B cell (primary cell): ENCODE measurements around the gene ITPR1. TPM values are rescaled to one million over a fixed set of nuclear protein-coding genes. Genes with fewer than 3 reads are reported as not detected.

Experiments
- ATAC-seq: fragments of 200-7000 bp; cut with Tn5 transposase; one replicate; pipeline ENCODE4 v1.10.0; 2021; ENCODE audit warnings: low read depth, mild to moderate bottlenecking, moderate number of reproducible peaks, moderate library complexity
- CTCF ChIA-PET: fragments of 350-600 bp; sonication (Branson Sonifier 250); formaldehyde crosslinking; loops from one replicate; lab custom pipeline; 2021; ENCODE audit warnings: antibody characterized with exemption, inconsistent platforms; lab: Charles Lee
- POLR2A ChIA-PET: fragments of 350-600 bp; sonication (Branson Sonifier 250); formaldehyde crosslinking; loops from one replicate; lab custom pipeline; 2021; ENCODE audit warnings: antibody characterized with exemption; lab: Charles Lee
- DNase-seq: peaks from one replicate; pipeline ENCODE4 v3.0.0; 2013
- H2AFZ ChIP-seq: 2 replicates; pipeline ENCODE4 v1.6.1; 2012; ENCODE audit warnings: mild to moderate bottlenecking, low read depth, low read length; ENCODE audit not compliant: insufficient read depth, poor library complexity, severe bottlenecking
- H3K27ac ChIP-seq, 2 donors: 1 replicate in 1 of 2; 2 replicates in 1 of 2; pipeline ENCODE4 v1.5.1; 2012 to 2013; ENCODE audit warnings: low read length in 2 of 2, mild to moderate bottlenecking in 2 of 2, moderate library complexity in 1 of 2
- H3K27me3 ChIP-seq, 4 experiments: fragments of 200-600 bp in 1 of 4; sonication (generic) in 1 of 4; replicated peaks in 1 of 4; 1 replicate in 2 of 4; 2 replicates in 2 of 4; pipeline versions ENCODE4 v1.6.1 to v1.7.0; 2013 to 2016; ENCODE audit warnings: low read length in 3 of 4, mild to moderate bottlenecking in 2 of 4, mixed read lengths in 1 of 4, moderate library complexity in 1 of 4; ENCODE audit not compliant: insufficient read depth in 4 of 4, control insufficient read depth in 3 of 4; ENCODE audit errors: control extremely low read depth in 1 of 4
- H3K36me3 ChIP-seq, 2 experiments: replicated peaks in 1 of 2; 1 replicate in 1 of 2; 2 replicates in 1 of 2; pipeline versions ENCODE4 v1.6.1 to v1.7.1; 2013; ENCODE audit warnings: low read length in 1 of 2; ENCODE audit not compliant: insufficient read depth in 2 of 2, control insufficient read depth in 1 of 2; ENCODE audit errors: control extremely low read depth in 1 of 2, extremely low read depth in 1 of 2
- H3K4me1 ChIP-seq, 2 donors: fragments of 200-600 bp in 1 of 2; sonication (generic) in 1 of 2; 1 replicate in 1 of 2; 2 replicates in 1 of 2; pipeline versions ENCODE4 v1.5.1 to v1.6.1; 2013 to 2017; ENCODE audit warnings: low read length in 2 of 2; ENCODE audit not compliant: control insufficient read depth in 2 of 2, insufficient read depth in 2 of 2
- H3K4me2 ChIP-seq: replicated peaks from 2 replicates; pipeline ENCODE3; 2012; ENCODE audit warnings: mild to moderate bottlenecking, low read depth, low read length; ENCODE audit not compliant: poor library complexity, severe bottlenecking
- H3K4me3 ChIP-seq, 5 experiments: fragments of 200-600 bp in 1 of 5; sonication (generic) in 1 of 5; 1 replicate in 3 of 5; 2 replicates in 2 of 5; pipeline versions ENCODE4 v1.5.1 to v1.7.0; 2011 to 2016; ENCODE audit warnings: low read length in 4 of 5, mild to moderate bottlenecking in 4 of 5, low read depth in 2 of 5, control low read depth in 1 of 5, moderate library complexity in 1 of 5; ENCODE audit not compliant: insufficient read depth in 1 of 5; ENCODE audit errors: control extremely low read depth in 1 of 5, extremely low read depth in 1 of 5
- H3K79me2 ChIP-seq: fragments of 200-600 bp; sonication (generic); one replicate; pipeline ENCODE4 v1.6.0; 2016; ENCODE audit warnings: low read length; ENCODE audit not compliant: control insufficient read depth, insufficient read depth
- H3K9ac ChIP-seq: fragments of 200-600 bp; sonication (generic); 2 replicates; pipeline ENCODE4 v1.6.1; 2017; ENCODE audit warnings: mild to moderate bottlenecking, low read length, moderate library complexity
- H3K9me3 ChIP-seq, 3 donors: one replicate each; pipeline versions ENCODE4 v1.6.1 to v1.7.1; 2013; ENCODE audit warnings: low read length in 2 of 3; ENCODE audit not compliant: control insufficient read depth in 2 of 3, insufficient read depth in 1 of 3; ENCODE audit errors: control extremely low read depth in 1 of 3
- H4K20me1 ChIP-seq: 2 replicates; pipeline ENCODE4 v1.6.0; 2012; ENCODE audit warnings: mild to moderate bottlenecking, low read length; ENCODE audit not compliant: insufficient read depth, control insufficient read depth, poor library complexity, severe bottlenecking
- H3K27ac Mint-ChIP-seq: one replicate; pipeline ENCODE4 v1.8.0; 2021; ENCODE audit warnings: mixed read lengths
- H3K27me3 Mint-ChIP-seq: one replicate; pipeline ENCODE4 v1.8.0; 2021; ENCODE audit warnings: mixed read lengths
- H3K4me1 Mint-ChIP-seq: one replicate; pipeline ENCODE4 v1.8.0; 2021; ENCODE audit warnings: mixed read lengths
- H3K4me3 Mint-ChIP-seq: one replicate; pipeline ENCODE4 v1.8.0; 2021; ENCODE audit warnings: mixed read lengths
- H3K9me3 Mint-ChIP-seq: one replicate; pipeline ENCODE4 v1.8.0; 2022; ENCODE audit warnings: mixed read lengths; ENCODE audit not compliant: insufficient read depth
- EZH2 ChIP-seq: IDR thresholded peaks from 2 replicates; pipeline ENCODE4 v1.6.1; 2012; ENCODE audit warnings: borderline replicate concordance, low read depth, mild to moderate bottlenecking, moderate library complexity, low read length; ENCODE audit not compliant: insufficient read depth, poor library complexity, severe bottlenecking
- WGBS: methylation state at CpG from one replicate; pipeline ENCODE4 v1.1.5; 2013; ENCODE audit warnings: missing lambda C conversion rate; ENCODE audit not compliant: insufficient coverage; 5-methylcytosine and 5-hydroxymethylcytosine counted together
- intact Hi-C: fragments of 100-400 bp; cut with micrococcal nuclease; formaldehyde crosslinking; loops from one replicate; pipeline ENCODE4 v1.10.0; 2022
- polyA plus RNA-seq: library from polyadenylated mRNA; depleted of rRNA; stranded (reverse); fragments of >200 nt; gene quantifications from 2 replicates; pipeline ENCODE4 v1.2.3, GENCODE V29; 2012
- total RNA-seq, 2 donors: library from RNA; stranded (reverse); fragments of 120-200 nt in 1 of 2; gene quantifications; 1 replicate in 1 of 2; 2 replicates in 1 of 2; pipeline versions ENCODE4 v1.2.3 to v1.2.4, GENCODE V29; 2013 to 2022
- TF ChIP-seq, protein P1 (sequence below): fragments of 200-600 bp; IDR thresholded peaks from one replicate; pipeline ENCODE4 v1.8.0; 2022; ENCODE audit warnings: antibody characterized with exemption, mild to moderate bottlenecking

Gene ITPR1
- total and polyA plus RNA-seq, 2 donors (not counting 1 experiment from before 2014, with no cell fraction given), result 64.0 to 332 TPM

DNA sequence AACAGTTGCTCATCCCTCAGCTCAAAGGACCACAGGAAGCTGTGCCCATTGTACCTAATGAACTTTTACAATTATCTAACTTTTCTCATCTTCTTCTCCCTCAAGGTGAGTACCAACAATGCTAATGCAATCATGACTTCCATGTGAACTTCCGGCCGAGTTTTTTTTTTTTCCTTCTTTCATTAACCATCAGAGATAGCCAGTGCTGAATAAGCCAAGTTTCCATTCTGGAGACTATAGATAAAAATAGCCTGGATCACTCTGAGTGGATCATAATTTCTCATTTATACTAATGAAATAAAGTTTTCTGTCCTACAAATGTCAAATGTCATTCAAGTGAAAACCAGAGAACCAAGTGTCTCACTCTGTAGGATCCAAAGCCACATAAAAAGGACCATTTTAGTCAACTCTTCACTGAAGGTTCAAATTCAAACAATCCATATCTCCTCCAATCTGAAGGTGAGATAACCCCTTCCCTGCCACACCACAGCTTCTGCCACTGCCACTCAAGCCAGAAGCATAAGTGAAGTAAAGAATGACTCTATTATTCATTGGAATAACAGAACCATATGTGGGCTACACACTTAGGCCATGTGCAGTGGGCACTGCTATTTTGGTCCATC is 31.6 kb upstream of the ITPR1 start:
- Histone ChIP-seq H3K27ac (no peak overlapping the region), H3K9me3 (no peaks in the 10 kb centered on the region), H3K79me2 (peaks cover 66% of the 10 kb centered on the region), H2AFZ (no peak overlapping the region), H3K9ac (no peak overlapping the region), H3K27me3 (no peaks in the 10 kb centered on the region), H3K4me3 (no peak overlapping the region), H3K4me2 (no peak overlapping the region), H3K4me1 (peaks cover 4 to 5% of the 10 kb centered on the region in 2 donors), H3K36me3 (no peaks in the 10 kb centered on the region), H4K20me1 (no peaks in the 10 kb centered on the region)
- TF ChIP-seq EZH2, result no peak
- Mint-ChIP-seq H3K4me1 (peaks cover 16% of the 10 kb centered on the region), H3K4me3 (no peak overlapping the region), H3K9me3 (no peaks in the 10 kb centered on the region), H3K27me3 (no peaks in the 10 kb centered on the region), H3K27ac (no peak overlapping the region)
- intact Hi-C loops, result no loop called here
- CTCF ChIA-PET, result no interaction called here
- ATAC-seq, result no peak
- WGBS, result no CpG with 5 or more reads among the region's 2 CpGs
- POLR2A ChIA-PET, result no interaction called here
- no peak for DNase-seq

GRCh38 chr3:4462369-4463040 is 30.6 kb upstream of the ITPR1 start:
- TF ChIP-seq EZH2, result no peak
- TF ChIP-seq, protein P1, sequence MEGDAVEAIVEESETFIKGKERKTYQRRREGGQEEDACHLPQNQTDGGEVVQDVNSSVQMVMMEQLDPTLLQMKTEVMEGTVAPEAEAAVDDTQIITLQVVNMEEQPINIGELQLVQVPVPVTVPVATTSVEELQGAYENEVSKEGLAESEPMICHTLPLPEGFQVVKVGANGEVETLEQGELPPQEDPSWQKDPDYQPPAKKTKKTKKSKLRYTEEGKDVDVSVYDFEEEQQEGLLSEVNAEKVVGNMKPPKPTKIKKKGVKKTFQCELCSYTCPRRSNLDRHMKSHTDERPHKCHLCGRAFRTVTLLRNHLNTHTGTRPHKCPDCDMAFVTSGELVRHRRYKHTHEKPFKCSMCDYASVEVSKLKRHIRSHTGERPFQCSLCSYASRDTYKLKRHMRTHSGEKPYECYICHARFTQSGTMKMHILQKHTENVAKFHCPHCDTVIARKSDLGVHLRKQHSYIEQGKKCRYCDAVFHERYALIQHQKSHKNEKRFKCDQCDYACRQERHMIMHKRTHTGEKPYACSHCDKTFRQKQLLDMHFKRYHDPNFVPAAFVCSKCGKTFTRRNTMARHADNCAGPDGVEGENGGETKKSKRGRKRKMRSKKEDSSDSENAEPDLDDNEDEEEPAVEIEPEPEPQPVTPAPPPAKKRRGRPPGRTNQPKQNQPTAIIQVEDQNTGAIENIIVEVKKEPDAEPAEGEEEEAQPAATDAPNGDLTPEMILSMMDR, result no peak
- Mint-ChIP-seq H3K27ac (no peak overlapping the region), H3K4me3 (no peak overlapping the region), H3K27me3 (no peaks in the 10 kb centered on the region), H3K4me1 (peaks cover 20% of the 10 kb centered on the region), H3K9me3 (no peaks in the 10 kb centered on the region)
- no peaks in the 10 kb centered on the region for H3K9me3 ChIP-seq
- H4K20me1 ChIP-seq, result no peaks in the 10 kb centered on the region
- DNase-seq (no peak), ATAC-seq (no peak)
- H3K4me1 ChIP-seq, result peaks cover 8 to 10% of the 10 kb centered on the region in 2 donors
- no peak overlapping the region for H3K9ac ChIP-seq
- H3K79me2 ChIP-seq, result peaks cover 69% of the 10 kb centered on the region
- no peaks in the 10 kb centered on the region for H3K27me3 ChIP-seq
- no peak overlapping the region for H3K27ac ChIP-seq
- 67% methylated on average over 2 of the region's 3 CpGs for WGBS
- CTCF ChIA-PET, result no interaction called here
- H2AFZ ChIP-seq, result no peak overlapping the region
- no peak overlapping the region for H3K4me2 ChIP-seq
- intact Hi-C loops, result no loop called here
- POLR2A ChIA-PET, result no interaction called here
- H3K4me3 ChIP-seq, result no peak overlapping the region
- H3K36me3 ChIP-seq, result no peaks in the 10 kb centered on the region
